Measurements from ENCODE around the gene MRGPRG.

GRCh38 chr11:3201677-3202181 lies 16.9 kb downstream of the MRGPRG start:
- TF ChIP-seq FOSL2 (IDR thresholded peaks at IDR 0.05) (no peak), FOSL2 (CRISPR knock-in tag; IDR thresholded peaks at IDR 0.05) (no peak), E2F6 (IDR thresholded peaks at IDR 0.05; ENCODE audit: borderline replicate concordance, low read depth) (no peak), RARB (CRISPR knock-in tag; IDR thresholded peaks at IDR 0.05) (no peak), CTCF (IDR thresholded peaks at IDR 0.05) (no peak)
